Suprapubic skin (tissue), 4 donors: Measurements from ENCODE around the gene ERCC6. TPM values are rescaled to one million over a fixed set of nuclear protein-coding genes. Genes with fewer than 3 reads are reported as not detected.

Experiments used
- DNase-seq, 2 donors: peaks; one replicate each; pipeline ENCODE4 v3.0.0-alpha.2; 2019; ENCODE audit warnings: low spot score in 2 of 2
- H3K27ac ChIP-seq: fragments of 200-600 bp; sonication (generic); one replicate; pipeline ENCODE4 v1.5.1; 2019
- H3K27me3 ChIP-seq: fragments of 200-600 bp; sonication (generic); one replicate; pipeline ENCODE4 v1.5.1; 2019
- H3K36me3 ChIP-seq: fragments of 200-600 bp; sonication (generic); one replicate; pipeline ENCODE4 v1.5.1; 2019
- H3K4me1 ChIP-seq: fragments of 200-600 bp; sonication (generic); one replicate; pipeline ENCODE4 v1.5.1; 2019
- H3K4me3 ChIP-seq: fragments of 200-600 bp; sonication (generic); one replicate; pipeline ENCODE4 v1.5.1; 2019; ENCODE audit warnings: mild to moderate bottlenecking
- H3K9me3 ChIP-seq: fragments of 200-600 bp; sonication (generic); one replicate; pipeline ENCODE4 v1.5.1; 2019
- CTCF ChIP-seq, 2 donors: fragments of 200-600 bp in 1 of 2; fragments of 450-650 bp in 1 of 2; sonication (generic) in 1 of 2; IDR thresholded peaks; one replicate each; pipeline ENCODE4 v1.5.1; 2016 to 2019; ENCODE audit warnings: antibody characterized with exemption in 2 of 2, mild to moderate bottlenecking in 1 of 2, moderate library complexity in 1 of 2
- EP300 ChIP-seq: sonication (generic); formaldehyde crosslinking; IDR thresholded peaks from one replicate; pipeline ENCODE4 v1.6.1; 2017; ENCODE audit warnings: antibody characterized with exemption
- POLR2A ChIP-seq, 2 donors: fragments of 450-650 bp; IDR thresholded peaks; one replicate each; pipeline ENCODE4 v1.6.1; 2017; ENCODE audit warnings: antibody characterized with exemption in 2 of 2, mild to moderate bottlenecking in 2 of 2, moderate library complexity in 2 of 2
- POLR2AphosphoS5 ChIP-seq, 3 donors: sonication (generic); formaldehyde crosslinking; IDR thresholded peaks; one replicate each; pipeline ENCODE4 v1.6.1; 2017; ENCODE audit warnings: antibody characterized with exemption in 3 of 3
- WGBS: methylation state at CpG from one replicate; pipeline ENCODE4 v1.1.5; 2018; 5-methylcytosine and 5-hydroxymethylcytosine counted together
- total RNA-seq, 4 donors: library from RNA; depleted of rRNA; stranded (reverse); fragments of >200 nt; gene quantifications; one replicate each; pipeline ENCODE4 v1.1.0, GENCODE V29; 2016

Gene ERCC6
- total RNA-seq, 4 donors from 2014 or later: 20.5 to 37.1 (median 24.4) TPM

- Histone ChIP-seq H3K4me3 (no peak overlapping the region), H3K27me3 (no peaks in the 10 kb centered on the region), H3K9me3 (no peaks in the 10 kb centered on the region), H3K36me3 (no peaks in the 10 kb centered on the region), H3K27ac (no peak overlapping the region), H3K4me1 (no peaks in the 10 kb centered on the region)
- WGBS: 76% methylated on average over 2 of the region's 2 CpGs
- no peak for DNase-seq
- TF ChIP-seq POLR2A (IDR thresholded peaks at IDR 0.05) (no peak), POLR2AphosphoS5 (IDR thresholded peaks at IDR 0.05) (no peak), CTCF (IDR thresholded peaks at IDR 0.05) (no peak), EP300 (no peak)
These were observed 38.4 kb upstream of the ERCC6 start for GRCh38 chr10:49577182-49577925.

GRCh38 chr10:49575489-49576072, 36.7 kb upstream of the ERCC6 start:
- TF ChIP-seq POLR2AphosphoS5 (IDR thresholded peaks at IDR 0.05): no peak
- no peak for TF ChIP-seq EP300
- no peak for TF ChIP-seq CTCF (IDR thresholded peaks at IDR 0.05)
- no peak for TF ChIP-seq POLR2A (IDR thresholded peaks at IDR 0.05)
- Histone ChIP-seq H3K27me3 (no peaks in the 10 kb centered on the region), H3K4me3 (no peak overlapping the region), H3K36me3 (no peaks in the 10 kb centered on the region), H3K9me3 (no peaks in the 10 kb centered on the region), H3K27ac (no peak overlapping the region), H3K4me1 (no peaks in the 10 kb centered on the region)
- no peak for DNase-seq
- WGBS: 84% methylated on average over 11 of the region's 11 CpGs

- Histone ChIP-seq H3K27me3 (no peaks in the 10 kb centered on the region), H3K27ac (no peak overlapping the region), H3K36me3 (no peaks in the 10 kb centered on the region), H3K9me3 (no peaks in the 10 kb centered on the region), H3K4me3 (no peak overlapping the region), H3K4me1 (no peaks in the 10 kb centered on the region)
- TF ChIP-seq POLR2AphosphoS5 (IDR thresholded peaks at IDR 0.05): no peak
- TF ChIP-seq EP300: no peak
- no peak for TF ChIP-seq CTCF (IDR thresholded peaks at IDR 0.05)
- no peak for TF ChIP-seq POLR2A (IDR thresholded peaks at IDR 0.05)
- 83% methylated on average over 6 of the region's 9 CpGs for WGBS
- no peak for DNase-seq
These were observed 33.7 kb upstream of the ERCC6 start for GRCh38 chr10:49572594-49573114.

GRCh38 chr10:49571388-49571787, 32.5 kb upstream of the ERCC6 start:
- Histone ChIP-seq H3K27me3 (no peaks in the 10 kb centered on the region), H3K36me3 (no peaks in the 10 kb centered on the region), H3K4me1 (no peaks in the 10 kb centered on the region), H3K9me3 (no peaks in the 10 kb centered on the region), H3K27ac (no peak overlapping the region), H3K4me3 (no peak overlapping the region)
- WGBS: 51% methylated on average over 2 of the region's 2 CpGs
- TF ChIP-seq EP300: no peak
- TF ChIP-seq POLR2AphosphoS5 (IDR thresholded peaks at IDR 0.05): no peak
- no peak for TF ChIP-seq CTCF (IDR thresholded peaks at IDR 0.05)
- no peak for DNase-seq

- 47% methylated on average over 3 of the region's 3 CpGs for WGBS
- Histone ChIP-seq H3K27ac (no peak overlapping the region), H3K4me3 (no peak overlapping the region), H3K27me3 (no peaks in the 10 kb centered on the region), H3K9me3 (no peaks in the 10 kb centered on the region), H3K36me3 (no peaks in the 10 kb centered on the region), H3K4me1 (no peaks in the 10 kb centered on the region)
- no peak for DNase-seq
- TF ChIP-seq CTCF (IDR thresholded peaks at IDR 0.05) (no peak), POLR2A (IDR thresholded peaks at IDR 0.05) (no peak), EP300 (no peak), POLR2AphosphoS5 (IDR thresholded peaks at IDR 0.05) (no peak)
These were observed 30.2 kb upstream of the ERCC6 start for GRCh38 chr10:49569031-49569631.
